HL-60 (cell line): ENCODE results near the gene SFT2D3.

Experiments used
- DNase-seq, 2 experiments: peaks; one replicate each; pipeline ENCODE4 v3.0.0-alpha.2; 2010 to 2020; ENCODE audit warnings: low read depth in 1 of 2, low spot score in 1 of 2
- H3K27ac ChIP-seq: fragments of 250-450 bp; sonication (Bioruptor Pico); replicated peaks from 2 replicates; pipeline ENCODE4 v1.5.1; 2020; ENCODE audit warnings: mild to moderate bottlenecking, moderate library complexity
- H3K27me3 ChIP-seq: fragments of 250-450 bp; sonication (Bioruptor Pico); 2 replicates; pipeline ENCODE4 v1.5.1; 2021; ENCODE audit warnings: mild to moderate bottlenecking, moderate library complexity; ENCODE audit not compliant: insufficient read depth, poor library complexity, severe bottlenecking
- H3K4me3 ChIP-seq: replicated peaks from 2 replicates; pipeline ENCODE4 v1.5.1; 2011; ENCODE audit warnings: mild to moderate bottlenecking, control low read depth, low read length; ENCODE audit not compliant: insufficient read depth
- GABPA ChIP-seq: IDR thresholded peaks from 2 replicates; pipeline ENCODE4 v1.6.1; 2012; ENCODE audit warnings: low read depth
- POLR2AphosphoS5 ChIP-seq: IDR thresholded peaks from 2 replicates; pipeline ENCODE4 v1.6.1; 2012; ENCODE audit warnings: low read depth
- SPI1 ChIP-seq: IDR thresholded peaks from 2 replicates; pipeline ENCODE4 v1.6.1; 2012; ENCODE audit warnings: low read depth, mild to moderate bottlenecking, borderline replicate concordance
- TF ChIP-seq, protein P1 (sequence below): IDR thresholded peaks from one replicate; pipeline ENCODE4 v1.5.1; 2011; ENCODE audit warnings: low read length, control low read depth, inconsistent platforms; ENCODE audit not compliant: insufficient read depth
- TF ChIP-seq, protein P2 (sequence below): IDR thresholded peaks from 2 replicates; pipeline ENCODE4 v1.6.1; 2012; ENCODE audit warnings: low read depth; ENCODE audit not compliant: insufficient replicate concordance

SFT2D3 gene

DNA sequence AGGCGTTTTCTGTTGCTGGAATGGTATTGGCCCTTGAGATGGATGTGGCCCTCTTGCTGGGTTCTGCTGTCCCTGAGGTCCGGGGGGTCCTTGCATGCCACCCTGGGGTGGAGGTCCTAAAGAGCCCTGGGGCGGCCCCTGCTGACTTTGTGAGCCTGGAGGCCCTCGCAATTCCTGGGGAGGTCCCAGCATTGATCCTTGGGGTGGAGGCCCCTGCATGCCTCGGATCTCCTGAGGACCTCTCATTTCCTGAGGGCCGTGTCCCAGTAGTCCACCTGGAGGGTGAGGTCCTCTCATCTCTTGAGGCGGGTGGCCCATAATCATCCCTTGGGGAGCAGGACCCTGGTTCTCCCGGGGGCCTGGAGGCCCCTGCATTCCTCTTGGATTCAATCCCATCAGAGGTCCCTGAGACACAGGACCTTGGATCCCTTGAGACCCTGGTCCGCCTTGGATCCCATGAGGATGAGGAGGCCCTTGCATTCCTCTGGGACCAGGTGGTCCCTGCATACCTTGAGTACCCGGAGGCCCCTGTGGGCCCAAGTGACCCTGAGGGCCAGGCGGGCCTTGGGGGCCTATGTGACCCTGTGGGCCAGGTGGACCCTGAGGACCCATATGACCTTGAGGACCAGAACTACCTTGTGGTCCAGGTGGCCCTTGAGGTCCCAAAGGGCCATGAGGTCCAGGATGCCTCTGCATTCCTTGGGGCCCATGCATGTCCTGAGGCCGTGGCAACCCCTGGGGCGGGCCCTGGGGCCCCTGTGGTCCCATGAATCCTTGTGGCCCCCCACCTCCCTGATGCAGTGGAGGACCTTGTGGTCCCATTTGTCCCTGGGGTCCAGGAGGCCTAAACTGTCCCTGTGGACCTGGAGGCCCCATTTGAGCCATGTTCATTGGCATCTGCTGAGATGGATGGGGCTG lies 18.3 kb downstream of the SFT2D3 start:
- no peak overlapping the region for H3K27ac ChIP-seq
- no peaks in the 10 kb centered on the region for H3K27me3 ChIP-seq
- no peak for TF ChIP-seq GABPA
- TF ChIP-seq, protein P1, sequence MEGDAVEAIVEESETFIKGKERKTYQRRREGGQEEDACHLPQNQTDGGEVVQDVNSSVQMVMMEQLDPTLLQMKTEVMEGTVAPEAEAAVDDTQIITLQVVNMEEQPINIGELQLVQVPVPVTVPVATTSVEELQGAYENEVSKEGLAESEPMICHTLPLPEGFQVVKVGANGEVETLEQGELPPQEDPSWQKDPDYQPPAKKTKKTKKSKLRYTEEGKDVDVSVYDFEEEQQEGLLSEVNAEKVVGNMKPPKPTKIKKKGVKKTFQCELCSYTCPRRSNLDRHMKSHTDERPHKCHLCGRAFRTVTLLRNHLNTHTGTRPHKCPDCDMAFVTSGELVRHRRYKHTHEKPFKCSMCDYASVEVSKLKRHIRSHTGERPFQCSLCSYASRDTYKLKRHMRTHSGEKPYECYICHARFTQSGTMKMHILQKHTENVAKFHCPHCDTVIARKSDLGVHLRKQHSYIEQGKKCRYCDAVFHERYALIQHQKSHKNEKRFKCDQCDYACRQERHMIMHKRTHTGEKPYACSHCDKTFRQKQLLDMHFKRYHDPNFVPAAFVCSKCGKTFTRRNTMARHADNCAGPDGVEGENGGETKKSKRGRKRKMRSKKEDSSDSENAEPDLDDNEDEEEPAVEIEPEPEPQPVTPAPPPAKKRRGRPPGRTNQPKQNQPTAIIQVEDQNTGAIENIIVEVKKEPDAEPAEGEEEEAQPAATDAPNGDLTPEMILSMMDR: no peak
- TF ChIP-seq, protein P2, sequence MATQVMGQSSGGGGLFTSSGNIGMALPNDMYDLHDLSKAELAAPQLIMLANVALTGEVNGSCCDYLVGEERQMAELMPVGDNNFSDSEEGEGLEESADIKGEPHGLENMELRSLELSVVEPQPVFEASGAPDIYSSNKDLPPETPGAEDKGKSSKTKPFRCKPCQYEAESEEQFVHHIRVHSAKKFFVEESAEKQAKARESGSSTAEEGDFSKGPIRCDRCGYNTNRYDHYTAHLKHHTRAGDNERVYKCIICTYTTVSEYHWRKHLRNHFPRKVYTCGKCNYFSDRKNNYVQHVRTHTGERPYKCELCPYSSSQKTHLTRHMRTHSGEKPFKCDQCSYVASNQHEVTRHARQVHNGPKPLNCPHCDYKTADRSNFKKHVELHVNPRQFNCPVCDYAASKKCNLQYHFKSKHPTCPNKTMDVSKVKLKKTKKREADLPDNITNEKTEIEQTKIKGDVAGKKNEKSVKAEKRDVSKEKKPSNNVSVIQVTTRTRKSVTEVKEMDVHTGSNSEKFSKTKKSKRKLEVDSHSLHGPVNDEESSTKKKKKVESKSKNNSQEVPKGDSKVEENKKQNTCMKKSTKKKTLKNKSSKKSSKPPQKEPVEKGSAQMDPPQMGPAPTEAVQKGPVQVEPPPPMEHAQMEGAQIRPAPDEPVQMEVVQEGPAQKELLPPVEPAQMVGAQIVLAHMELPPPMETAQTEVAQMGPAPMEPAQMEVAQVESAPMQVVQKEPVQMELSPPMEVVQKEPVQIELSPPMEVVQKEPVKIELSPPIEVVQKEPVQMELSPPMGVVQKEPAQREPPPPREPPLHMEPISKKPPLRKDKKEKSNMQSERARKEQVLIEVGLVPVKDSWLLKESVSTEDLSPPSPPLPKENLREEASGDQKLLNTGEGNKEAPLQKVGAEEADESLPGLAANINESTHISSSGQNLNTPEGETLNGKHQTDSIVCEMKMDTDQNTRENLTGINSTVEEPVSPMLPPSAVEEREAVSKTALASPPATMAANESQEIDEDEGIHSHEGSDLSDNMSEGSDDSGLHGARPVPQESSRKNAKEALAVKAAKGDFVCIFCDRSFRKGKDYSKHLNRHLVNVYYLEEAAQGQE: no peak
- TF ChIP-seq SPI1: no peak
- no peak for TF ChIP-seq POLR2AphosphoS5
- DNase-seq: no peak
- no peak overlapping the region for H3K4me3 ChIP-seq

DNA sequence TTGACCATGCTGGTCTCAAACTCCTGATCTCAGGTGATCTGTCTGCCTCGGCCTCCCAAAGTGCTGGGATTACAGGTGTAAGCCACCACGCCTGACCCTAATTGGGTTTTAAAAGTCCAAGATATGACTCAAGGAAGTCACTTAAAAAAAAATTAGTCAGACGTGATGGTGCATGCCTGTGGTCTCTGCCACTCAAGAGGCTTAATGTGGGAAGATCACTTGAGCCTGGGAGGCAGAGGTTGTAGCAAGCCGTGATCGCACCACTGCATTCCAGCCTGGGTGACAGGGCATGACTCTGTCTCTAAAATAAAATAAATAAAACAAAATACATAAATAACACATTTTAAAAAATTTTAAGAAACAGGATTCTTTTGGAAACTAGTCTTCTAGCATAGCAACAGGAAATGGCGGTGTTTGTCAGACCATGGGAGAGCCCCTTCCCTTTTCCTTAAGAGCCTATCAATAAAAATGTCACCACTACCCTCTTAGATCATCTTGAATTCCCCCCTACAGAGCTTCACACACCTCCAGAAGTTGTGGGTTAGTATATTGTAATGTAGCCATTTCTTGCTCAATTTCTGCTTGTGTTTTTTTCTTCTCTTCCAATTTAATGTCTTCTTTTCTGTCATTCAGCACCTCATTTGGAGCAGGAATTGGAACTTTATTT lies 20.1 kb downstream of the SFT2D3 start:
- Histone ChIP-seq H3K4me3 (no peak overlapping the region), H3K27me3 (no peaks in the 10 kb centered on the region), H3K27ac (no peak overlapping the region)
- TF ChIP-seq, protein P2: no peak
- TF ChIP-seq GABPA: no peak
- TF ChIP-seq POLR2AphosphoS5: no peak
- TF ChIP-seq SPI1: no peak
- TF ChIP-seq, protein P1: no peak
- DNase-seq: no peak

DNA sequence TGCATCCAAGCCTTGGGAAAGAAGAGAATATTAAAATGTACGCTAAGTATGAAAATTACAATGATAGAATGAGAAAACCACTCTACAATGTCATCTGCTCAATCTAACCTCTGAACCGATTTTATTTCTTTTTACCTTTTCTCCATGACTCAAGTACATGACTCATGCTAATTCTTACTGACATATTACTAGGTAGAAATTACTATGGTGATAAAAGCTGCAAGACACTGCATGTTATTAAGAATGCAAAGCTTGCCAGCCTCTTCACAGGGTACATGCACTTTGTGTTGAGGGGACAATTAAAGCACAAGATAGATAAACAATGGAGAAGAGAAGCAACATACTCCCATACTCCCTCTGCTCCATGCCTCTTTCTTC lies 20.7 kb downstream of the SFT2D3 start:
- DNase-seq: no peak
- H3K4me3 ChIP-seq: no peak overlapping the region
- TF ChIP-seq, protein P2: no peak
- TF ChIP-seq SPI1 (no peak), GABPA (no peak), POLR2AphosphoS5 (no peak)
- TF ChIP-seq, protein P1: no peak
- H3K27me3 ChIP-seq: no peaks in the 10 kb centered on the region
- no peak overlapping the region for H3K27ac ChIP-seq
